ENCODE results near the gene ZNF439. TPM values are rescaled to one million over a fixed set of nuclear protein-coding genes. Genes with fewer than 3 reads are reported as not detected.

ZNF439 gene
- total RNA-seq (2021; ENCODE audit: unreplicated experiment), result 6.3 TPM
- 2.4 TPM for polyA plus RNA-seq (2012; ENCODE audit: insufficient read length)
- Bru-seq, nascent RNA, result percentile 60 among the genes with signal in this experiment
- percentile 74 among the genes with signal in this experiment for BruChase-seq, experiment 1, labeled RNA remaining after a 2-hour chase
- BruChase-seq, experiment 2, labeled RNA remaining after a 6-hour chase, result percentile 62 among the genes with signal in this experiment
- long read RNA-seq, partial matches to known transcripts, result 0 of 19 reads
- long read RNA-seq, other reads (novel, unspliced or antisense), result 14 of 19 reads

- Histone ChIP-seq H3K4me3 (ENCODE audit: low read depth in 2 of 2, low read length in 2 of 2) (peak within 1 kb of the TSS; percentile 61 to 74), H3K36me3 (ENCODE audit: control insufficient read depth, insufficient read depth, low read length) (no peaks in the 10 kb centered on the region), H3K27me3 (ENCODE audit: control insufficient read depth, insufficient read depth, low read length) (no peaks in the 10 kb centered on the region), H3K4me1 (ENCODE audit: control insufficient read depth, insufficient read depth, low read length) (no peaks in the 10 kb centered on the region), H3K9me3 (ENCODE audit: control insufficient read depth, insufficient read depth, low read depth, low read length) (no peaks in the 10 kb centered on the region), H3K27ac (ENCODE audit: low read length) (peak within 1 kb of the TSS; percentile 70)
- intact Hi-C loops (cut with micrococcal nuclease; ENCODE audit: unreplicated experiment), result no loop called here
- ATAC-seq, result peak; percentile 100
- TF ChIP-seq CTCF (IDR thresholded peaks at IDR 0.05), result no peak
- TF ChIP-seq TCF7L2 (IDR thresholded peaks at IDR 0.05; ENCODE audit: low read depth, low read length), result no peak
- TF ChIP-seq SIN3A (IDR thresholded peaks at IDR 0.05; ENCODE audit: borderline replicate concordance, insufficient read depth, low read depth, low read length), result peak; percentile 70
- TF ChIP-seq POLR2AphosphoS5 (IDR thresholded peaks at IDR 0.05; ENCODE audit: low read depth, low read length), result 0 out of 2 replicates have a peak, but pooled peaks have one; percentile 34
- no peak for TF ChIP-seq REST (IDR thresholded peaks at IDR 0.05; ENCODE audit: insufficient read depth in 1 of 2, low read depth in 2 of 2, low read length in 1 of 2)
- ChIA-PET POLR2A (no interaction called here), CTCF (no interaction called here)
- DNase-seq (ENCODE audit: low read depth, low spot score), result peak; percentile 8
- in situ Hi-C loops (cut with HindIII; ENCODE audit: low pct_unique_long_range_greater_than_20kb, low sequenced_read_pairs), result no loop called here
- no TSS peak for BruUV-seq (replicated peaks)
Observed at GRCh38 chr19:11848594-11849469, at the start of gene ZNF439. Gene ZNF439, plus strand, starts transcription at chr19:11848726. Its CDS starts 142 bp downstream, at chr19:11848868.

- CTCF ChIA-PET, result no interaction called here
Observed at GRCh38 chr19:11806354-11807098, 42.0 kb upstream of the ZNF439 start.

More at GRCh38 chr19:11806354-11807098, 42.0 kb upstream of the ZNF439 start:
- DNase-seq (ENCODE audit: low read depth, low spot score), result no peak
- no peak overlapping the region for H3K27ac ChIP-seq (ENCODE audit: low read length)
- no peaks in the 10 kb centered on the region for H3K27me3 ChIP-seq (ENCODE audit: control insufficient read depth, insufficient read depth, low read length)
- H3K36me3 ChIP-seq (ENCODE audit: control insufficient read depth, insufficient read depth, low read length), result no peaks in the 10 kb centered on the region
- intact Hi-C loops (cut with micrococcal nuclease; ENCODE audit: unreplicated experiment), result no loop called here
- peaks cover 16% of the 10 kb centered on the region; the same call in 1 of the 2 replicates for H3K9me3 ChIP-seq (ENCODE audit: control insufficient read depth, insufficient read depth, low read depth, low read length)
- H3K4me1 ChIP-seq (ENCODE audit: control insufficient read depth, insufficient read depth, low read length), result no peaks in the 10 kb centered on the region
- no TSS peak for BruUV-seq (replicated peaks)
- in situ Hi-C loops (cut with HindIII; ENCODE audit: low pct_unique_long_range_greater_than_20kb, low sequenced_read_pairs), result no loop called here
- POLR2A ChIA-PET, result no interaction called here
- ATAC-seq, result no peak
- H3K4me3 ChIP-seq (ENCODE audit: low read depth in 2 of 2, low read length in 2 of 2), result no peak overlapping the region
- TF ChIP-seq REST (IDR thresholded peaks at IDR 0.05; ENCODE audit: insufficient read depth in 1 of 2, low read depth in 2 of 2, low read length in 1 of 2) (no peak), TCF7L2 (IDR thresholded peaks at IDR 0.05; ENCODE audit: low read depth, low read length) (no peak)

Measured in Panc1 (cell line).